Gastrocnemius medialis (tissue), 4 donors: ENCODE data around the gene SERPINC1.

Experiments used
- POLR2A ChIP-seq, 2 donors: fragments of 450-650 bp; IDR thresholded peaks; one replicate each; pipeline ENCODE4 v1.6.1; 2017; ENCODE audit warnings: antibody characterized with exemption in 2 of 2, mild to moderate bottlenecking in 2 of 2, moderate library complexity in 2 of 2
- TF ChIP-seq, protein P1 (sequence below), 5 experiments: fragments of 450-650 bp in 3 of 5; fragments of 200-600 bp in 2 of 5; sonication (generic) in 2 of 5; IDR thresholded peaks in 4 of 5; conservative IDR thresholded peaks in 1 of 5; 1 replicate in 4 of 5; 2 replicates in 1 of 5; pipeline ENCODE4 v1.5.1; 2016 to 2019; ENCODE audit warnings: antibody characterized with exemption in 5 of 5, mild to moderate bottlenecking in 3 of 5, moderate library complexity in 3 of 5

DNA sequence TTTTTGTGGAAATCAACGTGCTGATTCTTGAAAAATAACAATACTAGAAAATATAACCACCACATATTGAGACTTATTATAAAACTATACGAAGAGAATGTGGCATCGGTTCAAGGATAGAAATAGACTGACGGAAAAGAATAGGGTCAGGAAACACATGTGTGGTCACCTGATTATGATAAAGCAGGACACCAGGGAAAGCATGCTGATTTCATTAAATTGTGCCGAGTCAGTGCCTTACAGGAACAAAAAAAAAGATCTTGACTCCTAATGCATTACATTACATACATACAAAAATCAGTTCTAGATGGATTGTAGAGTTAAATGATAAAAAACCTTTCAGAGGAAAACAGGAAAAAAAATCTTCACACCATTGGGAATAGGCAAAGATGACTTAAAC, 43.5 kb upstream of the SERPINC1 start:
- TF ChIP-seq, protein P1, sequence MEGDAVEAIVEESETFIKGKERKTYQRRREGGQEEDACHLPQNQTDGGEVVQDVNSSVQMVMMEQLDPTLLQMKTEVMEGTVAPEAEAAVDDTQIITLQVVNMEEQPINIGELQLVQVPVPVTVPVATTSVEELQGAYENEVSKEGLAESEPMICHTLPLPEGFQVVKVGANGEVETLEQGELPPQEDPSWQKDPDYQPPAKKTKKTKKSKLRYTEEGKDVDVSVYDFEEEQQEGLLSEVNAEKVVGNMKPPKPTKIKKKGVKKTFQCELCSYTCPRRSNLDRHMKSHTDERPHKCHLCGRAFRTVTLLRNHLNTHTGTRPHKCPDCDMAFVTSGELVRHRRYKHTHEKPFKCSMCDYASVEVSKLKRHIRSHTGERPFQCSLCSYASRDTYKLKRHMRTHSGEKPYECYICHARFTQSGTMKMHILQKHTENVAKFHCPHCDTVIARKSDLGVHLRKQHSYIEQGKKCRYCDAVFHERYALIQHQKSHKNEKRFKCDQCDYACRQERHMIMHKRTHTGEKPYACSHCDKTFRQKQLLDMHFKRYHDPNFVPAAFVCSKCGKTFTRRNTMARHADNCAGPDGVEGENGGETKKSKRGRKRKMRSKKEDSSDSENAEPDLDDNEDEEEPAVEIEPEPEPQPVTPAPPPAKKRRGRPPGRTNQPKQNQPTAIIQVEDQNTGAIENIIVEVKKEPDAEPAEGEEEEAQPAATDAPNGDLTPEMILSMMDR (IDR thresholded peaks at IDR 0.05 in 4 of 5, conservative IDR thresholded peaks at IDR 0.05 in 1 of 5) = no peak
- TF ChIP-seq POLR2A (IDR thresholded peaks at IDR 0.05) = no peak
